GM12878 (cell line): ENCODE data around the gene ADAMTSL2. TPM values are rescaled to one million over a fixed set of nuclear protein-coding genes. Genes with fewer than 3 reads are reported as not detected.

ENCODE experiments used
- ATAC-seq: fragments of 200-7000 bp; cut with Tn5 transposase; 3 replicates; pipeline ENCODE4 v1.9.1; 2020; ENCODE audit warnings: mild to moderate bottlenecking, moderate library complexity
- BruUV-seq: library from RNA; stranded (reverse); fragments of 400-500 nt; replicated peaks from 2 replicates; lab custom pipeline; 2021; lab: Mats Ljungman, UMichigan
- CTCF ChIA-PET: fragments of 300-600 bp; sonication (Branson Sonifier 250); formaldehyde crosslinking; extraction: SDS; loops from one replicate; lab custom pipeline; 2021; ENCODE audit warnings: inconsistent platforms; lab: Yijun Ruan, JAX
- POLR2A ChIA-PET: fragments of 350-600 bp; formaldehyde crosslinking; extraction: SDS; loops from one replicate; lab custom pipeline; 2021; ENCODE audit warnings: inconsistent platforms; lab: Charles Lee
- RAD21 ChIA-PET: fragments of 300-600 bp; sonication (Branson Sonifier 250); formaldehyde crosslinking; loops from one replicate; lab custom pipeline; 2023; ENCODE audit warnings: antibody characterized with exemption; ENCODE audit not compliant: unreplicated experiment; lab: Charles Lee
- SMC1A ChIA-PET: fragments of 300-600 bp; sonication (Branson Sonifier 250); formaldehyde crosslinking; loops from one replicate; lab custom pipeline; 2023; ENCODE audit not compliant: unreplicated experiment, uncharacterized antibody; lab: Charles Lee
- DNase-seq: peaks from one replicate; pipeline ENCODE4 v3.0.0-alpha.2; 2011; ENCODE audit warnings: low read depth, low spot score
- FAIRE-seq: peaks from 3 replicates; lab custom pipeline; 2011; peaks lifted over from hg19 to GRCh38; lab: Jason Lieb, UNC
- H2AFZ ChIP-seq: 2 replicates; pipeline ENCODE4 v1.6.0; 2011; ENCODE audit warnings: low read depth, low read length, control low read depth; ENCODE audit not compliant: control insufficient read depth
- H3K27ac ChIP-seq: 2 replicates; pipeline ENCODE4 v1.5.1; 2011; ENCODE audit warnings: control low read depth; ENCODE audit not compliant: control insufficient read depth, insufficient read depth
- H3K27me3 ChIP-seq, 2 experiments: replicated peaks in 1 of 2; 2 replicates each; pipeline versions ENCODE4 v1.6.0 to v1.6.1; 2011; ENCODE audit warnings: low read length in 1 of 2; ENCODE audit not compliant: control insufficient read depth in 2 of 2, insufficient read depth in 2 of 2
- H3K36me3 ChIP-seq, 2 experiments: 2 replicates each; pipeline ENCODE4 v1.5.1; 2011; ENCODE audit warnings: low read length in 1 of 2; ENCODE audit not compliant: control insufficient read depth in 2 of 2, insufficient read depth in 2 of 2
- H3K4me1 ChIP-seq: 2 replicates; pipeline ENCODE4 v1.6.1; 2011; ENCODE audit warnings: mild to moderate bottlenecking, low read length, moderate library complexity, mixed read lengths; ENCODE audit not compliant: control insufficient read depth, insufficient read depth
- H3K4me2 ChIP-seq: 2 replicates; pipeline ENCODE4 v1.6.0; 2011; ENCODE audit warnings: control low read depth; ENCODE audit not compliant: control insufficient read depth, insufficient read depth
- H3K4me3 ChIP-seq: fragments of 200-600 bp; sonication (generic); 2 replicates; pipeline ENCODE4 v1.5.1; 2016
- H3K79me2 ChIP-seq: 2 replicates; pipeline ENCODE4 v1.6.0; 2011; ENCODE audit warnings: low read length; ENCODE audit not compliant: control insufficient read depth, insufficient read depth
- H3K9ac ChIP-seq: 2 replicates; pipeline ENCODE4 v1.8.0; 2011; ENCODE audit warnings: low read length, control low read depth, mixed read lengths; ENCODE audit not compliant: control insufficient read depth, insufficient read depth
- H3K9me3 ChIP-seq: replicated peaks from 3 replicates; pipeline ENCODE4 v1.5.1; 2011; ENCODE audit warnings: mild to moderate bottlenecking, low read length; ENCODE audit not compliant: control insufficient read depth, insufficient read depth
- H4K20me1 ChIP-seq: 2 replicates; pipeline ENCODE4 v1.6.0; 2011; ENCODE audit not compliant: control insufficient read depth, insufficient read depth
- CBX3 ChIP-seq: fragments of 200-600 bp; sonication (generic); IDR thresholded peaks from 2 replicates; pipeline ENCODE4 v1.6.1; 2016; ENCODE audit warnings: low read depth, borderline replicate concordance
- CHD4 ChIP-seq: fragments of 200-600 bp; sonication (generic); IDR thresholded peaks from 2 replicates; pipeline ENCODE4 v1.6.1; 2016; ENCODE audit warnings: mild to moderate bottlenecking
- ESRRA ChIP-seq: IDR thresholded peaks from 2 replicates; pipeline ENCODE4 v1.6.1; 2012; ENCODE audit warnings: mild to moderate bottlenecking, low read length, improper control_type of control experiment
- LARP7 ChIP-seq: fragments of 450-650 bp; IDR thresholded peaks from 2 replicates; pipeline ENCODE4 v1.6.1; 2017; ENCODE audit warnings: mild to moderate bottlenecking
- MTA2 ChIP-seq: fragments of 450-650 bp; IDR thresholded peaks from 2 replicates; pipeline ENCODE4 v1.6.1; 2016; ENCODE audit warnings: low read depth, mild to moderate bottlenecking, moderate library complexity
- MYC ChIP-seq: IDR thresholded peaks from 2 replicates; pipeline ENCODE4 v1.6.1; 2011; ENCODE audit warnings: mild to moderate bottlenecking, low read length, moderate library complexity, inconsistent platforms; ENCODE audit not compliant: insufficient read depth, insufficient replicate concordance, insufficient read length, severe bottlenecking
- NR2F1 ChIP-seq: fragments of 450-650 bp; conservative IDR thresholded peaks from 2 replicates; pipeline ENCODE4 v1.6.1; 2017; ENCODE audit warnings: mild to moderate bottlenecking
- POU2F2 ChIP-seq: IDR thresholded peaks from 3 replicates; pipeline ENCODE4 v1.6.1; 2011; ENCODE audit warnings: low read depth, mild to moderate bottlenecking, low read length, borderline replicate concordance
- RCOR1 ChIP-seq: conservative IDR thresholded peaks from 2 replicates; pipeline ENCODE4 v1.6.1; 2012; ENCODE audit warnings: low read depth, low read length, improper control_type of control experiment
- REST ChIP-seq: IDR thresholded peaks from 2 replicates; pipeline ENCODE4 v1.6.1; 2012; ENCODE audit warnings: mild to moderate bottlenecking, low read depth, low read length
- SIN3A ChIP-seq: IDR thresholded peaks from 2 replicates; pipeline ENCODE4 v1.6.1; 2012; ENCODE audit warnings: low read depth, low read length, improper control_type of control experiment
- SRF ChIP-seq, 2 experiments: IDR thresholded peaks; 2 replicates each; pipeline ENCODE4 v1.6.1; 2011; ENCODE audit warnings: low read depth in 2 of 2, low read length in 2 of 2, mild to moderate bottlenecking in 1 of 2, moderate library complexity in 1 of 2
- TAF1 ChIP-seq: IDR thresholded peaks from 2 replicates; pipeline ENCODE4 v1.6.1; 2011; ENCODE audit warnings: mild to moderate bottlenecking, low read depth, low read length, borderline replicate concordance
- ZNF207 ChIP-seq: fragments of 450-650 bp; IDR thresholded peaks from 2 replicates; pipeline ENCODE4 v1.6.1; 2014; ENCODE audit warnings: antibody characterized with exemption, mild to moderate bottlenecking, borderline replicate concordance
- ZNF622 ChIP-seq: fragments of 450-650 bp; IDR thresholded peaks from 2 replicates; pipeline ENCODE4 v1.6.1; 2017; ENCODE audit warnings: mild to moderate bottlenecking, inconsistent platforms
- WGBS: methylation state at CpG from one replicate; pipeline ENCODE4 v1.1.6; 2016; ENCODE audit warnings: low lambda C conversion rate; ENCODE audit not compliant: insufficient replicate concordance, insufficient coverage; ENCODE audit errors: missing lambda C conversion rate; 5-methylcytosine and 5-hydroxymethylcytosine counted together
- in situ Hi-C: fragments of 300-500 bp; cut with MboI; formaldehyde crosslinking; loops from 9 replicates; pipeline ENCODE4 v1.14.3; 2018; ENCODE audit warnings: mixed read lengths
- intact Hi-C: fragments of 100-400 bp; cut with micrococcal nuclease; formaldehyde crosslinking; loops from one replicate; pipeline ENCODE4 v1.14.2; 2022; ENCODE audit not compliant: unreplicated experiment
- polyA plus RNA-seq, 11 experiments: library from polyadenylated mRNA; depleted of rRNA in 4 of 11; unstranded in 6 of 11; stranded (reverse) in 5 of 11; fragments of >200 nt; fragmentation: Nextera tagmentation in 4 of 11; fragmentation: Illumina TruSeq in 1 of 11; extraction: Ambion mirVana in 4 of 11; extraction: Trizol in 1 of 11; gene quantifications; 1 replicate in 1 of 11; 2 replicates in 10 of 11; pipeline versions ENCODE4 v1.2.1 to v1.2.3, GENCODE V29; 2011 to 2016; ENCODE audit warnings: inconsistent platforms in 2 of 11, missing spikeins in 2 of 11, low read depth in 1 of 11
- total RNA-seq, 4 experiments: library from RNA; depleted of rRNA in 3 of 4; stranded (reverse); fragments of >200 nt in 3 of 4; fragmentation: Illumina TruSeq in 1 of 4; extraction: Trizol in 1 of 4; gene quantifications; 2 replicates each; pipeline versions ENCODE4 v1.2.1 to v1.2.3, GENCODE V29; 2013 to 2021
- TF ChIP-seq, protein P1 (sequence below): IDR thresholded peaks from 2 replicates; pipeline ENCODE4 v1.6.1; 2011; ENCODE audit warnings: low read depth, mild to moderate bottlenecking, low read length, moderate library complexity, borderline replicate concordance; ENCODE audit errors: extremely low read depth

ADAMTSL2 gene
- total and polyA plus RNA-seq, 10 of the 15 experiments (the other 5 are each of a cell fraction or from before 2014, with no cell fraction given): 0.07 TPM; not detected in 9

GRCh38 chr9:133560311-133560710 is 25.8 kb downstream of the ADAMTSL2 start:
- no TSS peak for BruUV-seq
- CTCF ChIA-PET: no interaction called here
- H3K27ac ChIP-seq: no peak overlapping the region
- H3K79me2 ChIP-seq: no peaks in the 10 kb centered on the region
- TF ChIP-seq TAF1: no peak
- TF ChIP-seq MYC: no peak
- no peak for TF ChIP-seq ZNF207
- no peak for TF ChIP-seq RCOR1
- TF ChIP-seq SIN3A: no peak
- no peak for TF ChIP-seq CBX3
- TF ChIP-seq LARP7: no peak
- TF ChIP-seq ESRRA: no peak
- TF ChIP-seq CHD4: no peak
- TF ChIP-seq ZNF622: no peak
- no peak for TF ChIP-seq MTA2
- TF ChIP-seq, protein P1, sequence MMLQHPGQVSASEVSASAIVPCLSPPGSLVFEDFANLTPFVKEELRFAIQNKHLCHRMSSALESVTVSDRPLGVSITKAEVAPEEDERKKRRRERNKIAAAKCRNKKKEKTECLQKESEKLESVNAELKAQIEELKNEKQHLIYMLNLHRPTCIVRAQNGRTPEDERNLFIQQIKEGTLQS: no peak
- no peak for TF ChIP-seq REST
- no peak for TF ChIP-seq SRF (IDR thresholded peaks at IDR 0.05; ENCODE audit: low read depth in 2 of 2, low read length in 2 of 2)
- TF ChIP-seq POU2F2: no peak
- no peak for TF ChIP-seq NR2F1
- TF ChIP-seq, all 136 proteins: peak for 0
- H3K4me1 ChIP-seq: peaks cover 15% of the 10 kb centered on the region
- no peak for FAIRE-seq
- no peak for ATAC-seq
- no peak overlapping the region for H3K9ac ChIP-seq
- no peaks in the 10 kb centered on the region for H3K9me3 ChIP-seq
- ChIA-PET SMC1A (no interaction called here), POLR2A (no interaction called here), RAD21 (no interaction called here)
- intact Hi-C loops: no loop called here
- no peak for DNase-seq
- H3K4me3 ChIP-seq: no peak overlapping the region
- no peak overlapping the region for H3K4me2 ChIP-seq
- H3K36me3 ChIP-seq: no peaks in the 10 kb centered on the region
- in situ Hi-C loops: no loop called here
- H2AFZ ChIP-seq: no peak overlapping the region
- 94% methylated on average over 15 of the region's 15 CpGs for WGBS
- H3K27me3 ChIP-seq: no peaks in the 10 kb centered on the region
- H4K20me1 ChIP-seq: no peaks in the 10 kb centered on the region
